Loucy (cell line): ENCODE data around the gene MUSK.

Experiments used
- H2AFZ ChIP-seq: fragments of 200-600 bp; sonication (generic); 2 replicates; pipeline ENCODE4 v1.6.0; 2016; ENCODE audit warnings: antibody characterized with exemption, mild to moderate bottlenecking, low read length, moderate library complexity
- H3F3A ChIP-seq: fragments of 200-600 bp; 2 replicates; pipeline ENCODE4 v1.6.0; 2016; ENCODE audit warnings: antibody characterized with exemption, low read depth, mild to moderate bottlenecking
- H3K27me3 ChIP-seq: fragments of 200-600 bp; sonication (generic); 2 replicates; pipeline ENCODE4 v1.6.1; 2014; ENCODE audit warnings: low read length, mild to moderate bottlenecking; ENCODE audit not compliant: insufficient read depth, poor library complexity, severe bottlenecking
- H3K36me3 ChIP-seq: fragments of 200-600 bp; sonication (generic); 2 replicates; pipeline ENCODE4 v1.6.1; 2016; ENCODE audit warnings: low read length; ENCODE audit not compliant: insufficient read depth
- H3K4me1 ChIP-seq: fragments of 200-600 bp; sonication (generic); 2 replicates; pipeline ENCODE4 v1.5.1; 2014; ENCODE audit warnings: low read length, mild to moderate bottlenecking; ENCODE audit not compliant: insufficient read depth, poor library complexity, severe bottlenecking
- H3K4me2 ChIP-seq: fragments of 200-600 bp; sonication (generic); 2 replicates; pipeline ENCODE4 v1.6.0; 2014; ENCODE audit warnings: antibody characterized with exemption, low read length, low read depth, mild to moderate bottlenecking; ENCODE audit not compliant: poor library complexity, severe bottlenecking
- H3K4me3 ChIP-seq: fragments of 200-600 bp; sonication (generic); 2 replicates; pipeline ENCODE4 v1.5.1; 2014; ENCODE audit warnings: low read length, mild to moderate bottlenecking, mixed read lengths; ENCODE audit not compliant: poor library complexity, severe bottlenecking
- H3K79me2 ChIP-seq: fragments of 200-600 bp; sonication (generic); 2 replicates; pipeline ENCODE4 v1.6.1; 2014; ENCODE audit warnings: low read length; ENCODE audit not compliant: insufficient read depth
- H3K9ac ChIP-seq: fragments of 200-600 bp; sonication (generic); 2 replicates; pipeline ENCODE4 v1.6.0; 2014; ENCODE audit warnings: mild to moderate bottlenecking, low read depth, low read length, moderate library complexity; ENCODE audit not compliant: poor library complexity, severe bottlenecking
- H3K9me2 ChIP-seq: fragments of 200-600 bp; sonication (generic); replicated peaks from 2 replicates; pipeline ENCODE4 v1.6.1; 2016; ENCODE audit warnings: low read depth, low read length, mixed read lengths
- H3K9me3 ChIP-seq: fragments of 200-600 bp; sonication (generic); 2 replicates; pipeline ENCODE4 v1.6.1; 2014; ENCODE audit warnings: mild to moderate bottlenecking, antibody characterized with exemption, low read length, low read depth; ENCODE audit not compliant: insufficient read depth
- H4K20me1 ChIP-seq: fragments of 200-600 bp; sonication (generic); 2 replicates; pipeline ENCODE4 v1.6.0; 2014; ENCODE audit warnings: antibody characterized with exemption, low read length, mild to moderate bottlenecking; ENCODE audit not compliant: insufficient read depth, poor library complexity, severe bottlenecking
- CTCF ChIP-seq: fragments of 200-600 bp; sonication (generic); conservative IDR thresholded peaks from 2 replicates; pipeline ENCODE4 v1.5.1; 2014; ENCODE audit warnings: mild to moderate bottlenecking, antibody characterized with exemption, low read length
- EZH2phosphoT487 ChIP-seq: fragments of 200-600 bp; IDR thresholded peaks from 2 replicates; pipeline ENCODE4 v1.6.1; 2018; ENCODE audit warnings: antibody characterized with exemption, mild to moderate bottlenecking, moderate library complexity, borderline replicate concordance

The MUSK gene

GRCh38 chr9:110807956-110808598 lies 139.5 kb downstream of the MUSK start:
- no peaks in the 10 kb centered on the region for H3K79me2 ChIP-seq
- H3K4me2 ChIP-seq, result no peak overlapping the region
- no peak overlapping the region for H3K9ac ChIP-seq
- no peaks in the 10 kb centered on the region for H3K27me3 ChIP-seq
- H3K4me1 ChIP-seq, result no peaks in the 10 kb centered on the region
- no peak for TF ChIP-seq CTCF
- no peak for TF ChIP-seq EZH2phosphoT487
- 0 out of 2 replicates have a peak, but pooled peaks cover 4% of the 10 kb centered on the region for H3K9me3 ChIP-seq
- no peak overlapping the region for H2AFZ ChIP-seq
- no peaks in the 10 kb centered on the region for H4K20me1 ChIP-seq
- no peaks in the 10 kb centered on the region for H3F3A ChIP-seq
- H3K36me3 ChIP-seq, result no peaks in the 10 kb centered on the region
- no peaks in the 10 kb centered on the region for H3K9me2 ChIP-seq
- H3K4me3 ChIP-seq, result no peak overlapping the region

GRCh38 chr9:110808599-110808980 lies 140.0 kb downstream of the MUSK start:
- Histone ChIP-seq H3K4me3 (no peak overlapping the region), H3K4me1 (no peaks in the 10 kb centered on the region), H3K27me3 (no peaks in the 10 kb centered on the region), H2AFZ (no peak overlapping the region), H4K20me1 (no peaks in the 10 kb centered on the region), H3K36me3 (no peaks in the 10 kb centered on the region), H3K4me2 (no peak overlapping the region), H3K9me2 (no peaks in the 10 kb centered on the region), H3F3A (no peaks in the 10 kb centered on the region), H3K79me2 (no peaks in the 10 kb centered on the region), H3K9ac (no peak overlapping the region), H3K9me3 (0 out of 2 replicates have a peak, but pooled peaks cover 4% of the 10 kb centered on the region)
- TF ChIP-seq CTCF (no peak), EZH2phosphoT487 (no peak)

- Histone ChIP-seq H2AFZ (no peak overlapping the region), H3K9me2 (no peaks in the 10 kb centered on the region), H3K9me3 (0 out of 2 replicates have a peak, but pooled peaks cover 4% of the 10 kb centered on the region), H3K79me2 (no peaks in the 10 kb centered on the region), H3K36me3 (no peaks in the 10 kb centered on the region), H3F3A (no peaks in the 10 kb centered on the region), H4K20me1 (no peaks in the 10 kb centered on the region), H3K9ac (no peak overlapping the region), H3K4me3 (no peak overlapping the region), H3K4me1 (no peaks in the 10 kb centered on the region), H3K4me2 (no peak overlapping the region), H3K27me3 (no peaks in the 10 kb centered on the region)
- TF ChIP-seq CTCF, result no peak
- no peak for TF ChIP-seq EZH2phosphoT487
Observed at GRCh38 chr9:110809038-110809595, 140.5 kb downstream of the MUSK start.
